OCI-LY3 (cell line): ENCODE results near the gene MISP.

ENCODE experiments used
- H2AFZ ChIP-seq: fragments of 200-600, 300-600 bp; shearing (Covaris generic); 2 replicates; pipeline ENCODE4 v1.6.0; 2014; ENCODE audit warnings: antibody characterized with exemption, low read depth, low read length
- H3K27ac ChIP-seq: fragments of 200-600, 300-600 bp; sonication (generic); 2 replicates; pipeline ENCODE4 v1.5.1; 2014; ENCODE audit warnings: mild to moderate bottlenecking, low read length, moderate library complexity, mixed read lengths
- H3K27me3 ChIP-seq: fragments of 200-600, 300-600 bp; sonication (generic); 2 replicates; pipeline ENCODE4 v1.6.1; 2014; ENCODE audit warnings: low read depth, low read length, mixed read lengths
- H3K36me3 ChIP-seq: fragments of 200-600, 300-600 bp; sonication (generic); replicated peaks from 2 replicates; pipeline ENCODE3; 2014; ENCODE audit warnings: low read depth, low read length, mixed read lengths
- H3K4me1 ChIP-seq: fragments of 300-600, 200-600 bp; sonication (generic); 2 replicates; pipeline ENCODE4 v1.6.1; 2014; ENCODE audit warnings: low read length, mixed read lengths
- H3K4me2 ChIP-seq: fragments of 200-600, 300-600 bp; sonication (generic); 2 replicates; pipeline ENCODE4 v1.6.1; 2014; ENCODE audit warnings: low read length, mixed read lengths
- H3K4me3 ChIP-seq: fragments of 300-600, 200-600 bp; sonication (generic); 2 replicates; pipeline ENCODE4 v1.5.1; 2014; ENCODE audit warnings: antibody characterized with exemption, mild to moderate bottlenecking, low read length, moderate library complexity
- H3K79me2 ChIP-seq: fragments of 300-600, 200-600 bp; shearing (Covaris generic); 2 replicates; pipeline ENCODE4 v1.6.1; 2014; ENCODE audit warnings: mild to moderate bottlenecking, low read length, mixed read lengths
- H3K9ac ChIP-seq: fragments of 300-600, 200-600 bp; shearing (Covaris generic); 2 replicates; pipeline ENCODE4 v1.6.0; 2014; ENCODE audit warnings: mild to moderate bottlenecking, low read length, moderate library complexity
- H3K9me3 ChIP-seq: fragments of 200-600, 300-600 bp; shearing (Covaris generic); 2 replicates; pipeline ENCODE4 v1.6.1; 2014; ENCODE audit warnings: low read length, mixed read lengths; ENCODE audit not compliant: insufficient read depth
- H4K20me1 ChIP-seq: fragments of 200-600, 300-600 bp; sonication (generic); 2 replicates; pipeline ENCODE4 v1.6.1; 2016; ENCODE audit warnings: low read length, mixed read lengths; ENCODE audit not compliant: insufficient read depth
- CTCF ChIP-seq: fragments of 200-600, 300-600 bp; sonication (generic); IDR thresholded peaks from 2 replicates; pipeline ENCODE4 v1.5.1; 2014; ENCODE audit warnings: antibody characterized with exemption, low read length, low read depth
- EZH2phosphoT487 ChIP-seq: fragments of 200-600 bp; shearing (Covaris generic); IDR thresholded peaks from 2 replicates; pipeline ENCODE4 v1.6.1; 2018; ENCODE audit warnings: antibody characterized with exemption, mixed run types, low read depth

The MISP gene

GRCh38 chr19:732148-733069 lies 18.5 kb upstream of the MISP start:
- H3K27ac ChIP-seq = no peak overlapping the region
- H2AFZ ChIP-seq = no peak overlapping the region
- H3K4me3 ChIP-seq = no peak overlapping the region
- no peak for TF ChIP-seq CTCF
- no peak for TF ChIP-seq EZH2phosphoT487
- H3K27me3 ChIP-seq = no peaks in the 10 kb centered on the region
- no peaks in the 10 kb centered on the region for H3K36me3 ChIP-seq
- H3K9me3 ChIP-seq = no peaks in the 10 kb centered on the region
- no peaks in the 10 kb centered on the region for H3K79me2 ChIP-seq
- H4K20me1 ChIP-seq = no peaks in the 10 kb centered on the region
- H3K9ac ChIP-seq = no peak overlapping the region
- peaks cover 30% of the 10 kb centered on the region for H3K4me1 ChIP-seq
- H3K4me2 ChIP-seq = no peak overlapping the region

- no peaks in the 10 kb centered on the region for H3K79me2 ChIP-seq
- no peak overlapping the region for H3K4me3 ChIP-seq
- H3K4me2 ChIP-seq = no peak overlapping the region
- H3K9me3 ChIP-seq = no peaks in the 10 kb centered on the region
- H4K20me1 ChIP-seq = no peaks in the 10 kb centered on the region
- no peaks in the 10 kb centered on the region for H3K27me3 ChIP-seq
- H3K27ac ChIP-seq = no peak overlapping the region
- H3K4me1 ChIP-seq = peaks cover 12% of the 10 kb centered on the region
- no peak overlapping the region for H3K9ac ChIP-seq
- TF ChIP-seq EZH2phosphoT487 (no peak), CTCF (no peak)
- no peak overlapping the region for H2AFZ ChIP-seq
- H3K36me3 ChIP-seq = no peaks in the 10 kb centered on the region
Observed at GRCh38 chr19:734716-735115, 16.2 kb upstream of the MISP start.

GRCh38 chr19:736125-736524 lies 14.8 kb upstream of the MISP start:
- TF ChIP-seq EZH2phosphoT487 = no peak
- no peak for TF ChIP-seq CTCF
- Histone ChIP-seq H3K9ac (no peak overlapping the region), H3K4me3 (no peak overlapping the region), H3K9me3 (no peaks in the 10 kb centered on the region), H3K27me3 (no peaks in the 10 kb centered on the region), H2AFZ (no peak overlapping the region), H3K79me2 (no peaks in the 10 kb centered on the region), H3K36me3 (no peaks in the 10 kb centered on the region), H3K4me2 (no peak overlapping the region), H3K27ac (no peak overlapping the region), H4K20me1 (no peaks in the 10 kb centered on the region), H3K4me1 (peaks cover 5% of the 10 kb centered on the region; the same call in 1 of the 2 replicates)

GRCh38 chr19:737591-738093 lies 13.3 kb upstream of the MISP start:
- Histone ChIP-seq H3K4me3 (no peak overlapping the region), H3K79me2 (no peaks in the 10 kb centered on the region), H3K4me1 (peaks cover 3% of the 10 kb centered on the region; the same call in 1 of the 2 replicates), H3K27ac (no peak overlapping the region), H3K9me3 (no peaks in the 10 kb centered on the region), H3K9ac (no peak overlapping the region), H3K36me3 (no peaks in the 10 kb centered on the region), H4K20me1 (no peaks in the 10 kb centered on the region), H2AFZ (no peak overlapping the region), H3K4me2 (no peak overlapping the region), H3K27me3 (no peaks in the 10 kb centered on the region)
- TF ChIP-seq CTCF (peak; percentile 59), EZH2phosphoT487 (no peak)
